PFSK-1 (cell line): ENCODE data around the gene IL1A.

ENCODE experiments used
- FOXP2 ChIP-seq: optimal IDR thresholded peaks from 2 replicates; pipeline ENCODE3; 2011; ENCODE audit warnings: borderline replicate concordance, control low read depth, inconsistent platforms; ENCODE audit not compliant: insufficient read depth; ENCODE audit errors: extremely low read length, extremely low read depth
- POLR2AphosphoS5 ChIP-seq: IDR thresholded peaks from 2 replicates; pipeline ENCODE4 v1.6.1; 2012; ENCODE audit warnings: low read depth, mild to moderate bottlenecking, control low read depth, low read length, moderate library complexity
- REST ChIP-seq, 2 experiments: IDR thresholded peaks; 2 replicates each; pipeline versions ENCODE4 v1.6.1 to v1.8.0; 2011 to 2012; ENCODE audit warnings: low read depth in 2 of 2, low read length in 2 of 2, control low read depth in 1 of 2, inconsistent platforms in 1 of 2, mild to moderate bottlenecking in 1 of 2, moderate library complexity in 1 of 2; ENCODE audit not compliant: insufficient read depth in 1 of 2
- SIN3A ChIP-seq: IDR thresholded peaks from 2 replicates; pipeline ENCODE4 v1.6.1; 2012; ENCODE audit warnings: mild to moderate bottlenecking, low read length, moderate library complexity, borderline replicate concordance; ENCODE audit not compliant: insufficient read depth
- TAF1 ChIP-seq: IDR thresholded peaks from 2 replicates; pipeline ENCODE4 v1.6.1; 2012; ENCODE audit warnings: low read length, control low read depth, borderline replicate concordance; ENCODE audit not compliant: insufficient read depth

GRCh38 chr2:112798979-112799975, 15.0 kb upstream of the IL1A start:
- TF ChIP-seq REST (IDR thresholded peaks at IDR 0.05; ENCODE audit: insufficient read depth in 1 of 2, low read depth in 2 of 2, low read length in 2 of 2) (no peak), POLR2AphosphoS5 (no peak), TAF1 (no peak), SIN3A (no peak), FOXP2 (no peak)
